Measurements from ENCODE around the gene MRPL55. TPM values are rescaled to one million over a fixed set of nuclear protein-coding genes. Genes with fewer than 3 reads are reported as not detected.

Gene MRPL55
- total RNA-seq, 2 experiments from 2014 or later: 67.8 to 68.3 TPM

DNA sequence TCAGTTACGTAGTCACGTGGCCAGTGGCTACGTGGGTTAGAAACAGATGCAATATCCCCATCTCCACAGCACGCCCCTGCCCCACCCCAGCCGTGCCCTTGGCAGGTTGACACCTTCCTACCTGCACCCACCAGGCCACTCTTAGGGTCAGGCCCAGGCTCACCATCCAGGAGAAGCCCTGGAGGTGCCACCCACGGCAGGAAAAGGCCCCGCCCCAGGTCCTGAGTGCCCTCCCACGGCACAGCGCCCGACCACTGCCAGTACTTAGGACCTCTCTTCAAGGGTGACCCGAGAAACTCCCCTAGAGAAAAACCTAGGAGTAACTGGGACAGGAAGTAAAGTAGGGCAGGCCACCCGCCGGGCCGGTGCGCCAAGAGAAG, 7.5 kb downstream of the MRPL55 start:
- no peak for DNase-seq
- H3K27ac Mint-ChIP-seq: peak overlapping the region; percentile 59

DNA sequence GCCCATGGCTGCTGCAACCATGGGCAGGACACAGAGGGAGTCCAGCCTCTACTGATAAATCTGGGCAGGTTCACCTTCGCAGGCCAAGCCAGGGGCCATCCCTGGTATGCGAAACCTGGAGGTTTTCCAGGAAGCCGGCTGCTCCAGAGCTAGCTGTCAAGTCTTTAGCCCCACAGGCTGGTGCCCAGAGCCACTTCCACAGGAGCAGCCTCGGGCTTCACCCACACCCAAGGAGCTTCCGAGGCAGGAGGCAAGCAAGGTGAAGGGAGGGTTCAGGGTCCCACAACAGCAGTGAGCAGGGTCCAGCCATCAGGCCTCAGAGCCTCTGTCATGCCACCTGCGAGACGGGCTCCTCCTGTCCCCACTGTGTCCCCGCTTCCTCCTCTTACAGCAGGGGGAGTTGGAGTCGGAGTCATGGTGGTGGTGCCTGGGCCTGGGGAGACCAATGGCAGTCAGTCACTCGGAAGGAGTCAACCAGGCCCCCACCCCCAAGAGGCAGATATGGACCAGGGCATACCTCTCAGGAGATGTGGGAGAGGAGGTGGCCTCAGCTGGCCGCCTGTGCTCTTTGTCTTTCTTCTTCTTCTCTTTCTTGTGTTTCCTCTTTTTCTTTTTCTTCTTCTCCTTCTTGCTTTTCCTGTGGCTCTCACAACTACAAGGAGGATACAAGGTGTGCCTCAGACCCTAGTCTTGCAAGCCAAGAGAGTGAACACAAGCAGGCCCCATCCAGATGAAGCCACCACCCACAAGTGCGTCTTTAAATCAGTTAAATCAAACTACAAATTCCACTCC, 8.1 kb downstream of the MRPL55 start:
- peak overlapping the region; percentile 91 for H3K4me3 Mint-ChIP-seq
- peaks cover 13% of the 10 kb centered on the region for H3K4me1 Mint-ChIP-seq (ENCODE audit: low read depth)
- DNase-seq (no peak), ATAC-seq (no peak)
- TF ChIP-seq CTCF (IDR thresholded peaks at IDR 0.05): no peak
- peak overlapping the region; percentile 59 for H3K27ac Mint-ChIP-seq
- peaks cover 29% of the 10 kb centered on the region for H3K36me3 Mint-ChIP-seq (ENCODE audit: low read depth)
- CTCF ChIA-PET: interaction anchor here (1.8 kb wide), 1 partner anchor 102 kb away, joined by 5 read pairs; no protein-coding TSS in a partner anchor
- H3K9me3 Mint-ChIP-seq: no peaks in the 10 kb centered on the region
- no peaks in the 10 kb centered on the region for H3K27me3 Mint-ChIP-seq
- POLR2A ChIA-PET: interaction anchor here (0.6 to 5.8 kb wide), 3 partner anchors 10 to 17 kb away, joined by 3 to 51 read pairs (median 34); partner anchors contain the start of gene ARF1
- intact Hi-C loops (cut with micrococcal nuclease): no loop called here

More for the DNA sequence above, 7.5 kb downstream of the MRPL55 start:
- H3K9me3 Mint-ChIP-seq: no peaks in the 10 kb centered on the region
- no peak for ATAC-seq
- H3K4me3 Mint-ChIP-seq: peak overlapping the region; percentile 91
- no peak for TF ChIP-seq CTCF (IDR thresholded peaks at IDR 0.05)
- POLR2A ChIA-PET: interaction anchor here (0.9 to 5.8 kb wide), 3 partner anchors 11 to 18 kb away, joined by 3 to 51 read pairs (median 34); partner anchors contain the start of gene ARF1
- no peaks in the 10 kb centered on the region for H3K27me3 Mint-ChIP-seq
- intact Hi-C loops (cut with micrococcal nuclease): no loop called here
- peaks cover 15% of the 10 kb centered on the region for H3K4me1 Mint-ChIP-seq (ENCODE audit: low read depth)
- peaks cover 28% of the 10 kb centered on the region for H3K36me3 Mint-ChIP-seq (ENCODE audit: low read depth)
- CTCF ChIA-PET: interaction anchor here (0.6 to 1.8 kb wide), 2 partner anchors 11 to 102 kb away, joined by 3 to 5 read pairs; no protein-coding TSS in a partner anchor

GRCh38 chr1:228099331-228099732, 9.8 kb downstream of the MRPL55 start:
- ChIA-PET POLR2A (interaction anchor here (0.6 to 5.8 kb wide), 7 partner anchors 9 to 333 kb away, joined by 3 to 51 read pairs (median 3); partner anchors contain the start of genes ARF1 and IBA57), CTCF (no interaction called here)
- intact Hi-C loops (cut with micrococcal nuclease): no loop called here
- Mint-ChIP-seq H3K36me3 (ENCODE audit: low read depth) (peaks cover 46% of the 10 kb centered on the region), H3K4me3 (no peak overlapping the region), H3K4me1 (ENCODE audit: low read depth) (peaks cover 22% of the 10 kb centered on the region), H3K9me3 (peaks cover 7% of the 10 kb centered on the region), H3K27ac (no peak overlapping the region), H3K27me3 (no peaks in the 10 kb centered on the region)
- DNase-seq (peak; percentile 1), ATAC-seq (no peak)
- TF ChIP-seq CTCF (IDR thresholded peaks at IDR 0.05): no peak

DNA sequence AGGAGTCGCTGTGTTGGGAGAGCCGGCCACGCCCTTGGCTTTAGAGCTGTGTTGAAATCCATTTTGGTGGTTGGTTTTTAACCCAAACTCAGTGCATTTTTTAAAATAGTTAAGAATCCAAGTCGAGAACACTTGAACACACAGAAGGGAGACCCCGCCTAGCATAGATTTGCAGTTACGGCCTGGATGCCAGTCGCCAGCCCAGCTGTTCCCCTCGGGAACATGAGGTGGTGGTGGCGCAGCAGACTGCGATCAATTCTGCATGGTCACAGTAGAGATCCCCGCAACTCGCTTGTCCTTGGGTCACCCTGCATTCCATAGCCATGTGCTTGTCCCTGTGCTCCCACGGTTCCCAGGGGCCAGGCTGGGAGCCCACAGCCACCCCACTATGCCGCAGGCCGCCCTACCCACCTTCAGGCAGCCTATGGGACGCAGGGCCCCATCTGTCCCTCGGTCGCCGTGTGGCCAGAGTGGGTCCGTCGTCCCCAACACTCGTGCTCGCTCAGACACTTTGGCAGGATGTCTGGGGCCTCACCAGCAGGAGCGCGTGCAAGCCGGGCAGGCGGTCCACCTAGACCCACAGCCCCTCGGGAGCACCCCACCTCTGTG, 10.7 kb downstream of the MRPL55 start:
- intact Hi-C loops (cut with micrococcal nuclease): no loop called here
- Mint-ChIP-seq H3K27me3 (no peaks in the 10 kb centered on the region), H3K9me3 (peaks cover 11% of the 10 kb centered on the region), H3K27ac (no peak overlapping the region), H3K36me3 (ENCODE audit: low read depth) (peaks cover 55% of the 10 kb centered on the region), H3K4me1 (ENCODE audit: low read depth) (peaks cover 16% of the 10 kb centered on the region), H3K4me3 (no peak overlapping the region)
- CTCF ChIA-PET: no interaction called here
- DNase-seq (peak; percentile 1), ATAC-seq (no peak)
- POLR2A ChIA-PET: interaction anchor here (0.6 to 5.8 kb wide), 6 partner anchors 8 to 332 kb away, joined by 3 to 51 read pairs (median 6); partner anchors contain the start of genes ARF1 and IBA57
- no peak for TF ChIP-seq CTCF (IDR thresholded peaks at IDR 0.05)

All from activated CD8-positive, alpha-beta T cell treated with anti-CD3 and anti-CD28 coated beads for 36 hours (primary cell).